Measurements from ENCODE around the gene CCR5AS.

- TF ChIP-seq CTCF (IDR thresholded peaks at IDR 0.05 in 8 of 11, conservative IDR thresholded peaks at IDR 0.05 in 3 of 11) (no peak), POLR2AphosphoS5 (IDR thresholded peaks at IDR 0.05) (no peak)
Observed at GRCh38 chr3:46389306-46389705, 17.6 kb downstream of the CCR5AS start.

All from spleen (tissue), 7 donors.